GM21786 (cell line): ENCODE measurements around the gene SUMO3.

ENCODE experiments used
- ATAC-seq: cut with Tn5 transposase; IDR thresholded peaks from one replicate; pipeline ENCODE4 v1.9.1; 2021; ENCODE audit not compliant: unreplicated experiment

SUMO3 gene

GRCh38 chr21:44780767-44781459 is 36.9 kb downstream of the SUMO3 start:
- ATAC-seq, result no peak

- ATAC-seq, result no peak
These were observed 37.7 kb downstream of the SUMO3 start for GRCh38 chr21:44780137-44780502.

GRCh38 chr21:44779417-44780136 is 38.3 kb downstream of the SUMO3 start:
- no peak for ATAC-seq

- no peak for ATAC-seq
These were observed 38.9 kb downstream of the SUMO3 start for GRCh38 chr21:44778983-44779382.

DNA sequence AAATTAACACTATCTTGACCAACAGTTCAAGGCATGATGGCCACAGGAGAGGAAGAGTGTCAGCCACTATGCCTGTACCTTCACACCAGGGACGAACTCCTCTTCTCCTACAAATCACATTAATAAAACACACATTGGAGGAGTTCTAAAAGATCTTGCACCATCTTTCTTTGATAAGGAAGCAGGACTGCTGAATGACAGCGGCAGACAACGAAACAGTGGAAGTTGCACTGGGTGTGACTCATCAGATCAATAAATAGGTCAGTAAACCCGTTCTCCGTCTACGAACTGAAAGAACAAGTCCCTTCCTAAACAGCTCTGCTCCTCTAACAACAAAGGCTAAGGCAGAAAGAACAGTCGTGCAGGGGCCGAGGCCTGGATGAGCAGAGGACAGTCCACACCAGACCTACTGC is 39.4 kb downstream of the SUMO3 start:
- ATAC-seq, result no peak

DNA sequence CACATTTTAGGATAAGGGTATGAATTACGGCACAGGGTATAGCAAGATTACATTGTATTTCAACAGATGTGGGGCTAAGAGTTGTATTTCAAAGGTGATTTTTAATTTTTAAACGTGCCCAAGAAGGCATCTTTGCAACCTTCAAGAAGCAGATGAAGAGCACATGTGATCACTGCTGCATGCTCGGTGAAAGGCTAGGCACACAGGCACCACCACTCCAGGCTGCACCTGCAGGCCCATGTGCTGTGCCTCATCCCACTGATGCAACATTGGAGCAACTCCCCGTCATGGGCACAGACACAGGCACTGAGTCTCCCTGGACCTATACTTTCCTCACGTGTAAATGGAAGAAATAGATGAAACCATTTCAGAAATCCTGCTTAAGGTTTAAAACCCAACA is 39.8 kb downstream of the SUMO3 start:
- no peak for ATAC-seq

DNA sequence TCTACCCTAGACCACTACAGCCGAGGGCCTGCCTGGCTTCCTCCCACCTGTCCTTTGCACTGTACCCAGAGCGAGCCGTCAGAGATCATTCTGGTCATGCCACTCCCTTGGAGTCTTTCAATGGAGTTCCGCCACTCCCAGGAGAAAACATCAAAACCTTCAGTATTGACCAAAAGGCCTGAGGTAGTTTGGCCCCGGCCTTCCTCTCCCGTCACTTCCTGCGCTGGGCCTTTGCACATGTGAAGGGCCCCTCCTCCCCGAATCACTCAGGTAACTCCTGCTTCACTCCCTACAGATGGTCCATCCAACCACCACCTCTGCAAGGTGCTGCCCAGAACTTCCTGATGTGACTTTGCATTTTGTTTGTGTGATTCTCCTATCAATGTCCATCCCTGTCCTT is 42.9 kb downstream of the SUMO3 start:
- no peak for ATAC-seq

GRCh38 chr21:44773291-44773932 is 44.5 kb downstream of the SUMO3 start:
- no peak for ATAC-seq

- ATAC-seq, result no peak
These were observed 45.9 kb downstream of the SUMO3 start for GRCh38 chr21:44771896-44772525.

DNA sequence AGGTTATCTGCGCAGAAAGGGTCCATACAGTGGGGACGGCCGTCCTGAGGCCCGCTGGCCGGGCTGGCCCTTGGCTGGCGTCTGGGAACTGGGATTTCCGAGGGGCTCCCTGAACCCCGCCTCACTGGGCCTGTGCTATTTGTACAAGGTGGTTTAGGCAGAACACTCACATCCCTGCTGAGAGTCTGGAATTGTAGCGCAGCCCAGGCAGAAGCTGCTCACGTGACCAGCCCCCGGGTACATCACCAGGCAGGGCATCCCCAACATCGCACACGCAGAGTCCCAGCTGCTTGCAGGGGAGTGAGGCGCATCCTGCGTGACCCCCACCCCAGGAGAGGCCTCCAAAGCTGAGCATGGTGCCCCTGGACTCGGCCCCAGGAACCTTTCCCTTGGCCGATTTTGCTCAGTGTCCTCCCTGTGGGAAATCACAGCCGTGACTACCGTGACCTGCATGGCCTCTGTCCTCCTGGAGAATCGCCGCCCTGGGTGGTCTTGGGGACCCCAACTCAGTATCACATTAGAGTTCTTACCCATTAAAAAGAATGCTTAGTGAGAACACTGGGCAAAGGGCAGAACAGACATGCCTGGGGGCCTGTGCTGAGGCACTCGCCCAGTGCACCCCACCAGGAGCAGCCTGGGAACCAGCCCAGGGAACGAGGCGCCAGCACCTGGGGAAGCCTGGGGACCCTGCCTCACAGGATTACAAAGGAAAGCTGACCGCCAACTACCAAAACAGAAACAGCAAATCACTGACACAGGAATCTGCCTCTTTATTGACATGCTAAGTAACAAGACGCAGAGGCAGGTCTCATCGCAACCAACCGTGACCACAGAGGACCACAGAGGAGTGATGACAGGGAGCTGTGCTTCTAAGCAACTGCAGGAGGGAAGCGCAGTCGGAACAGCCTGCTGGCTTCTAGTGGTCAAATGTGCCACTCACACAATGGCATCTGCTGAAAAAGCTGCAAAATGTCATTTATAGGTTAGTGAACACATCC is 49.7 kb downstream of the SUMO3 start:
- no peak for ATAC-seq

DNA sequence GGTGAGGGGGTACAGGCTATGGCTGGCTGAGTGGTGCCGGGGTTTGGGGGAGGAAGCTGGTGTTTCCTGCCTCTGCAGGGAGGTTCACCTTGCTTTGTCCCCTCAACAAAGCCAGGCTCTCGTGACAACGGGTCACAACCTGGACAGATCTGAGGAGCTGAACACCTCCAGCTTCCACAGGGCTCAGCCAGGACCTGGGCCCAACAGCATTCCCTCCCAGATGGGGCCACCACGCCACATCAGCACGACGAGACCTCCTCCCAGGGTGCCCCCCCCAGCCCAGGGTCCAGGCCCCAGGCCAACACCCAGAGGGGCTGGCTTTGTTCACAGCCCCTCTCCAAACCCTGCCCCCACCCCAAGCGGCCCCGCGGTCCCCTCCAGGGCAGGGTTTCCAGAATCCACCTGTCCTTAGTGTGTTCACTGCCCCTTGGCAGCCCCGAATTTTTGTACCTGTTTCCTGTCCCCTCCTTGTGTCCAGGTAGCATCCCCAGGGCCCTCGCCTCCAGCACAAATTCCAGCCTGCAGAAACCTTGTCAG is 51.0 kb downstream of the SUMO3 start:
- no peak for ATAC-seq

DNA sequence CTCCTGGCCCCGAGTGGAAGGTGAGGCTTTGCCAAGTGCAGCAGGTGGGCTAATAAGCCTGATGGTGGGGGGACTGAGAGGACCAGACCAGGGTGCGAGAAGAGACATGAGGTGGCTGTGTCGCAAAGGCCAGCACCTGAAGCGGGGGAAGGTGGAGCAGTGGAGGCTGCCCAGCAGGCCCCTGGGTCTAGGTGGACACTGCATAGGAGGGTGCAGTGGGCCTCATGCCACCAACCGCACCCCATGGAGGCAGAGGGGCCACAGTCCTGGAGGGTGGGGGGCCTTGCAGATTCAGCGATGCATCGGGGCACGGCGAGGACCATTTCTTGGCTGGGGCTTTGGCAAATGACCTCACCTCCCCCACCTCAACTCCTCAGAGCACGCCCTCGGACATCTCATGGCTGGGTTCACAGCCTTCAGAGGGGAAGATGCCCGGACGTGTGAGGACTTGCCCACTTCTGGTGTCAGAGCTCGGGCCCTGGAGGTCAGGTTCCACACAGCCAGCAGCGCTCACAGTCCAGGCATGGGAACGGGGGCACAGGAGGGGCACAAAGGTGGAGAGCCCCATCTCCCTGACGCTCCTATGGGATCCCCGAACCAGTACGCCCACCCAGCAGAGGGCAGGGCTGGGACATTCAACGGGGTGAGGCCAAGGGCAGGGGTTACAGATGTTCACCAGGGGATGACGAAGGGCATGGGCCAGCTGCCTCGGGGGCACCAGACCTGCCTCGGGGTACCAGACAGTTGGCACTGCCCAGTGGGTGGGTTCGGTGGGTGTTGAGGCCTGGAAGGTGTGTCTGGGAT is 51.6 kb downstream of the SUMO3 start:
- no peak for ATAC-seq

DNA sequence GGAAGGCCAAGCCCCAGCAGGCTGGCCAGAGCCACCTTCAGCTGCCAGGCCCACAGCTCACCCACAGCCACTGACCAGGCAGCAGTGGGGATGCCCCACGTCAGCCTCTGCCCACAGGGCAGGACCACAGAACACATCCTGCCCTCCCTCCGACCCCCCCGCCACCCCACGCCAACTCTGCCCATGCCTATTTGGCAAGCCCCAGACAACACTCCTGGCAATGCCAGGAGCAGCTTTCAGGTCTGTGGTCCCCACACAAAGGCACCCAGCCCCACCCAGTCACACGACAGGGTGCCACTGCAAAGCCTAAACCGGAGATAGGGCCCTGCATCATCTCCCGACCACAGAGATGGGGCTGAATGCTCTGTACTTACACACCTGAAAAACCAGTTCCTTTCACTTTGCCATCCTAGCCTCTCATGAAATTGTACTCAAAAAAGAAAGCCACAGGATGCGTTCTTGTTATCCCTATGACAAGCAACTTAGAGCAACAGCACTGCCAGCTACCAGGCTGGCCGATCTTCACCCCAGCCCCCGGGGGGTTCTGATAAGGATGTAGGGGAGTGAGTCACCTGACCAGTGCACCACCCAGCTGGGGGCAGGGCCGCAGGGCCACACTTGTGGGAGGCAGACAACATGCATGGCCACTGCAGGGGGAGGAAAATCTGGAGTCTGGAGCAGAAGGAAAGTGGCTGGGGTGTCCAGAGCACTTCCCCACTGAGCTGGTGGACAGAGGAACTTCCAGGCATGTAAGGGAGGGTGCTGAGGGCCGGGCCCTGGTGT is 52.4 kb downstream of the SUMO3 start:
- ATAC-seq, result no peak

GRCh38 chr21:44764319-44765230 is 53.3 kb downstream of the SUMO3 start:
- ATAC-seq, result no peak

DNA sequence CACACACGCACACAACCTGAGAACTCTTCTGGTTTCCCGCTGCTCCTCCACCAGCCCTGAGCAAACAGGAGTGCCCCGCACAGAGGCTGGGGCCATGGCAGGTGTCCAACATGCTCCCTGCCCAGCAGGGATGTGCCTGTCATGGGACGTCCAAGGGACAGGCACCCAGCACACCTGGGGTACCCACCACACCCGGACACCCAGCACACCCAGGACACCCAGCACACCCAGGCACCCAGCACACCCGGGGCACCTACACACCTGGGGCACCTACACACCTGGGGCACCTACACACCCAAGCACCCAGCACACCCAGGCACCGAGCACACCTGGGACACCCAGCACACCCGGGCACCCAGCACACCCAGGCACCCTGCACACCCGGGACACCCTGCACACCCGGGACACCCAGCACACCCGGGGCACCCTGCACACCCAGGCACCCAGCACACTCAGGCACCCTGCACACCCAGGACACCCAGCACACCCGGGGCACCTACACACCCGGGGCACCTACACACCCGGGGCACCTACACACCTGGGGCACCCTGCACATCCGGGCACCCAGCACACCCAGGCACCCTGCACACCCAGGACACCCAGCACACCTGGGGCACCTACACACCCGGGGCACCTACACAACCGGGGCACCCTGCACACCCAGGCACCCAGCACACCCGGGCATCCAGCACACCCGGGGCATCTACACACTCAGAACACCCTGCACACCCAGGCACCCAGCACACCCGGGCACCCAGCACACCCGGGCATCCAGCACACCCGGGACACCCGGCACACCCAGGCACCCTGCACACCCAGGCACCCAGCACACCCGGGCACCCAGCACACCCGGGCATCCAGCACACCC is 54.2 kb downstream of the SUMO3 start:
- ATAC-seq, result no peak

DNA sequence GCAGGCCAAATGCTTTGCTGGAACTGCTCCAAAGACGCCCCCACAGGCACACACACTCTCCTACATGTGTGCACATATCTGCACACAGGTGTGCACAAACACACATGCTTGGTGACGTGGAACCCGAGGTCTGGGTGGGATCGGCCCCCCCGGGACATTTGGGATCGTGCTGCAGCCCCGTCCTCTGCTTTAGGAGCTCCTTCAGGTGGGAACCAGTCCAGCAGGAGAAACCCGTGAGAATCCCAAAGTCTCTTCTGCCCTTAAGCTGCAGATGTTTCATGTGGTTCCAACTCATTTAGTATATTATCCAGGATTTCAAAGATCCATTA is 54.8 kb downstream of the SUMO3 start:
- no peak for ATAC-seq
